ENCODE data around the gene SPG11.
"Not testable (repeated sequence)": the region's sequence is repeated elsewhere in the genome, so short reads cannot be mapped to it uniquely, and the experiment has no call there.

The SPG11 gene

GRCh38 chr15:44554934-44555723 lies 108.3 kb downstream of the SPG11 start:
- DNase-seq = no peak

- no peak for DNase-seq
These were observed 112.7 kb downstream of the SPG11 start for GRCh38 chr15:44550734-44551133.

GRCh38 chr15:44550256-44550655 lies 113.2 kb downstream of the SPG11 start:
- no peak for DNase-seq

GRCh38 chr15:44549152-44549551 lies 114.3 kb downstream of the SPG11 start:
- not testable (repeated sequence) for DNase-seq

GRCh38 chr15:44545913-44546802 lies 117.3 kb downstream of the SPG11 start:
- no peak for DNase-seq

- DNase-seq = not testable (repeated sequence)
These were observed 118.7 kb downstream of the SPG11 start for GRCh38 chr15:44544745-44545144.

- DNase-seq = no peak
These were observed 120.9 kb downstream of the SPG11 start for GRCh38 chr15:44542596-44542995.

GRCh38 chr15:44541282-44541958 lies 122.0 kb downstream of the SPG11 start:
- no peak for DNase-seq

- DNase-seq = no peak
These were observed 125.7 kb downstream of the SPG11 start for GRCh38 chr15:44537735-44538240.

- DNase-seq = peak; percentile 74
These were observed 126.3 kb downstream of the SPG11 start, which contains the start of gene EIF3J for GRCh38 chr15:44536962-44537734. Gene EIF3J (plus strand): TSS chr15:44537147. CDS start chr15:44537195, 48 bp downstream.

- DNase-seq = peak; percentile 67
These were observed 127.0 kb downstream of the SPG11 start for GRCh38 chr15:44536302-44536961.

GRCh38 chr15:44535523-44536301 lies 127.8 kb downstream of the SPG11 start:
- no peak for DNase-seq

GRCh38 chr15:44535092-44535491 lies 128.4 kb downstream of the SPG11 start:
- DNase-seq = no peak

- no peak for DNase-seq
These were observed 130.8 kb downstream of the SPG11 start for GRCh38 chr15:44532689-44533088.

- not testable (repeated sequence) for DNase-seq
These were observed 131.2 kb downstream of the SPG11 start for GRCh38 chr15:44532275-44532674.

GRCh38 chr15:44530653-44531052 lies 132.8 kb downstream of the SPG11 start:
- DNase-seq = no peak

- no peak for DNase-seq
These were observed 133.4 kb downstream of the SPG11 start for GRCh38 chr15:44529864-44530604.

- no peak for DNase-seq
These were observed 136.2 kb downstream of the SPG11 start for GRCh38 chr15:44527241-44527640.

GRCh38 chr15:44525018-44525417 lies 138.4 kb downstream of the SPG11 start:
- no peak for DNase-seq

GRCh38 chr15:44519537-44519936 lies 143.9 kb downstream of the SPG11 start:
- DNase-seq = no peak

Measured in NCI-H1105 (cell line).